Spleen (tissue), 7 donors: Measurements from ENCODE around the gene GRIK5.

Source experiments
- POLR2A ChIP-seq, 3 donors: fragments of 450-650 bp; IDR thresholded peaks; one replicate each; pipeline ENCODE4 v1.5.1; 2017; ENCODE audit warnings: antibody characterized with exemption in 3 of 3, mild to moderate bottlenecking in 1 of 3
- TF ChIP-seq, protein P1 (sequence below), 11 experiments: fragments of 200-600 bp in 7 of 11; fragments of 450-650 bp in 4 of 11; sonication (generic) in 4 of 11; IDR thresholded peaks in 8 of 11; conservative IDR thresholded peaks in 3 of 11; 1 replicate in 7 of 11; 2 replicates in 4 of 11; pipeline versions ENCODE4 v1.4.0 to v1.8.0; 2016 to 2021; ENCODE audit warnings: antibody characterized with exemption in 11 of 11, inconsistent platforms in 4 of 11, mild to moderate bottlenecking in 1 of 11
- donor health status: DM: no; HTN: no; CAD: no; lungs with moderate emphysema.
- donor health status: DM: no; HTN: no; CAD: no.
- donor health status: DM: no; HTN: no; CAD: no.

DNA sequence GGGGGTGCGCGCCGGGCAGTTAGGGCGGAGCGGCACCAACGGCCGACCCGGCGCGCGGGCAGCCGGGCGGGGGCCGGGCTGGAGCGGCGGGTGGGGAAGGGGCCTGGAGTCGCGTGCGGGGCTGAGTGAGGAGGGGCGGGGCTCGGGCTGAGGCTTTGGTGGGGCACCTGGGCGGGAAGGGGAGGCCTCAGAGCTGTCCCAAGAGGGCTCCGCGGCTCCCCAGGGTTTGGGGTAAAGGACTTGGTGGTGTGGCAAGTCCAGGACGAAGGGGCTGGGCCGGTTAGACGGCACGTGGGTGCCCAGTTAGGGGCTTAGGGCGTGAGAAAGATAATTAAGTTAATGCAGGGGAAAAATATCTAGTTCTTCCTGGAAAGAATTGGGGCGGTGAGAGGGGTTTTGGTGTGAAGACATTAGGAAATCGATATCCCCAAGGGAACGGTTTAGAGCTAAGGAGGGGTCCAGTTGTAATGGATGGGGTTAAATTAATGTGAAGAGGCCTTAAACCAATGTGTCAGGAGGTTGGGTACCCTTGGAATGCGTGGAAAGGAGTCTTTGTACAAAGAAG, 6.5 kb upstream of the GRIK5 start:
- TF ChIP-seq, protein P1, sequence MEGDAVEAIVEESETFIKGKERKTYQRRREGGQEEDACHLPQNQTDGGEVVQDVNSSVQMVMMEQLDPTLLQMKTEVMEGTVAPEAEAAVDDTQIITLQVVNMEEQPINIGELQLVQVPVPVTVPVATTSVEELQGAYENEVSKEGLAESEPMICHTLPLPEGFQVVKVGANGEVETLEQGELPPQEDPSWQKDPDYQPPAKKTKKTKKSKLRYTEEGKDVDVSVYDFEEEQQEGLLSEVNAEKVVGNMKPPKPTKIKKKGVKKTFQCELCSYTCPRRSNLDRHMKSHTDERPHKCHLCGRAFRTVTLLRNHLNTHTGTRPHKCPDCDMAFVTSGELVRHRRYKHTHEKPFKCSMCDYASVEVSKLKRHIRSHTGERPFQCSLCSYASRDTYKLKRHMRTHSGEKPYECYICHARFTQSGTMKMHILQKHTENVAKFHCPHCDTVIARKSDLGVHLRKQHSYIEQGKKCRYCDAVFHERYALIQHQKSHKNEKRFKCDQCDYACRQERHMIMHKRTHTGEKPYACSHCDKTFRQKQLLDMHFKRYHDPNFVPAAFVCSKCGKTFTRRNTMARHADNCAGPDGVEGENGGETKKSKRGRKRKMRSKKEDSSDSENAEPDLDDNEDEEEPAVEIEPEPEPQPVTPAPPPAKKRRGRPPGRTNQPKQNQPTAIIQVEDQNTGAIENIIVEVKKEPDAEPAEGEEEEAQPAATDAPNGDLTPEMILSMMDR (IDR thresholded peaks at IDR 0.05 in 8 of 11, conservative IDR thresholded peaks at IDR 0.05 in 3 of 11): no peak
- TF ChIP-seq POLR2A (IDR thresholded peaks at IDR 0.05): no peak
